Dermis lymphatic vessel endothelial cell (primary cell): Measurements from ENCODE around the gene RNF183. TPM values are rescaled to one million over a fixed set of nuclear protein-coding genes. Genes with fewer than 3 reads are reported as not detected.

ENCODE experiments used
- total RNA-seq: library from RNA; depleted of rRNA; stranded (reverse); fragments of >200 nt; gene quantifications from 2 replicates; pipeline ENCODE4 v1.2.1, GENCODE V29; 2014

Gene RNF183
- not detected in 2 replicates for total RNA-seq

DNA sequence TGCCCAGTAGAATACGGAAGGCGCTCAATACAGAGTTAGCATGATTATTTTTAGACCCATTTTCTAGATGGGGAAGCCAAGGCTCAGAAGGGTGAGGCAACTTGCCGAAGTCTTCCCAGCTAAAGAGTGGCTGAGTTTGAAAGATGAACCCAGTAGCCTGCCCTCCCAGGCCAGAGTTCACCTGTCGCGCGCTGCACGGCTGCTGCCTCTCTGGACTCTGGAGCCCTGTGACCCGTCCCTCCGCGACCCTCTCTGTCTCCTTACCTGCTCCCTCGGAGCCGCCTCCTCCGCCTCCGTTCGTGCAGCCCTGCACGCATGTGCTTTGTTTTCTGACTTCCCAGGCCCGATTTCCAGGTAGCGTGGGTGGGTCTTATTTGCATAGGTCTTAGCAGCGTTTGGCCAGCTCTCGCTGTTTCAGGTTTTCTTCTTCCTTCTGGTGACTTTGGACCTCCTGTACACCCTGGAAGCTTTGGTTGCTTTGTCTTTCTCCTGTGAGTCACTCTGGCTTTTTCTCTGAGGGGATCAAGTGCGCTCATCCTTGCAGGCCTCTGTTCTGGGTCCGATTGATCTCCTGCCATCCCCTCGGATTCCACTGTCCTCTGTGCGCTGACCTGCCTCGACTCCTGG is at the start of gene RNF183:
Gene RNF183, minus strand, starts transcription at position 585 of the 627 bp plus-strand sequence. CDS start 5,192 bp downstream, outside the sequence.

DNA sequence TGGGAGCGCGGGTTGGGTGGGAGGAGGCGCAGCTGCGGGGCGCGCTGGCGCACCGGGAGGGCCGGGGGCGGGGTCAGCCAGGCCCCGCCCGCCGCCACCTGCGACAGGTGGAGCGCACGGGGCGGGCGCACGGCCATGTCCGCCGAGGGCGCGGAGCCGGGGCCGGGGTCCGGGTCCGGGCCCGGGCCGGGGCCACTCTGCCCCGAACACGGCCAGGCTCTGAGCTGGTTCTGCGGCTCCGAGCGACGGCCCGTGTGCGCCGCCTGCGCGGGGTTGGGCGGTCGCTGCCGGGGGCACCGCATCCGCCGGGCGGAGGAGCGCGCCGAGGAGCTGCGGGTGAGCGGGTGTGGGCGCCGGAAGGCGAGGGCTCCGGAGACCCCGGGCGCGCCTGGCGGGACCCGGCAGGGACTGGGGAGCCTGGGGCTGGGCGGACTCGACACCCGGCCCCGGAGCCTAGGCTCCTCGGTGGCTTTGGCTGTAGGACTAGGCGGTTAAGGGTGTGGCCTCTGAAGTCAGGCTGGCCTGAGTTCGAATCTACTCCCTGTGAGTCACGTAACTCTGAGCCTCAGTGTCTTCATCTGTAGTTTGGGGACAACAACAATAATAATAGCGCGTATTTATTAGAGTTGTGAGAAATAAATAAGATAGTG is 46.4 kb upstream of the RNF183 start, which contains the start of gene BSPRY:
Gene BSPRY, plus strand, starts transcription at position 97 of the 650 bp plus-strand sequence. Its CDS starts 39 bp downstream, at position 136.

DNA sequence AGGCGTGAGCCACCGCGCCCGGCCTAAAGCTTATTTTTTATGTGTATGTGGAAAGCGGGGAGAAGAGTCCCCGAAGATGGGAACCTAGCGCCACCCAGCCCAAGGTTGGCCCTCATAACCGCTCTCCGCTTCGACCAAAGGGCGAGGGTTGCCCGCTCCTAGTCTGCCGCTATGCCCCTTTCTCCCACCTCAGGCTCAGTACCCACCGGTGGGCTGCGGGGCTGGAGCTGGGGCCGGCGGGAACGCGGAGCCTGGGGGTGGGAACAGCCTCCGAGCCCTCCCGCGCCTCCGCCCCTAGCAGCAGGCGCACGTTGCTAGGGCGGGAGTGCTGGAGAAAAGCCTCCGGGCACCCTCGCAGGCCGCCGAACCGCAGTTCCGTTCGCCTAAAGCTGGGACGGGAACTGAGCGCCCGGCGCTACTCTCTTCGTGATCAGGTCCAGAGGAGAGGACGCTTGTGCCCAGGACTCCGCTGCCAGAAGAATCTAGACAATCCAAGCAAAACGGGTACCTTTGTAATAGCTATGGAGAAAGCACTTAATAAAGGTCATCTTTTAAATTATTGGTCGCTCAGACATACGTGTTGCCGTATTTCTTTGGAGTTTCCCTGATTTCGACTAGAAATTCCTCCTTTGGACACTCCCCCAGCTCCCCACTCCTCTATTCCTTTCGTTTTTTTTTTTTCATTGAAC is 37.0 kb upstream of the RNF183 start, which contains the start of gene WDR31:
Gene WDR31, minus strand, starts transcription at position 265 of the 689 bp plus-strand sequence. CDS start 8,253 bp downstream, outside the sequence.

DNA sequence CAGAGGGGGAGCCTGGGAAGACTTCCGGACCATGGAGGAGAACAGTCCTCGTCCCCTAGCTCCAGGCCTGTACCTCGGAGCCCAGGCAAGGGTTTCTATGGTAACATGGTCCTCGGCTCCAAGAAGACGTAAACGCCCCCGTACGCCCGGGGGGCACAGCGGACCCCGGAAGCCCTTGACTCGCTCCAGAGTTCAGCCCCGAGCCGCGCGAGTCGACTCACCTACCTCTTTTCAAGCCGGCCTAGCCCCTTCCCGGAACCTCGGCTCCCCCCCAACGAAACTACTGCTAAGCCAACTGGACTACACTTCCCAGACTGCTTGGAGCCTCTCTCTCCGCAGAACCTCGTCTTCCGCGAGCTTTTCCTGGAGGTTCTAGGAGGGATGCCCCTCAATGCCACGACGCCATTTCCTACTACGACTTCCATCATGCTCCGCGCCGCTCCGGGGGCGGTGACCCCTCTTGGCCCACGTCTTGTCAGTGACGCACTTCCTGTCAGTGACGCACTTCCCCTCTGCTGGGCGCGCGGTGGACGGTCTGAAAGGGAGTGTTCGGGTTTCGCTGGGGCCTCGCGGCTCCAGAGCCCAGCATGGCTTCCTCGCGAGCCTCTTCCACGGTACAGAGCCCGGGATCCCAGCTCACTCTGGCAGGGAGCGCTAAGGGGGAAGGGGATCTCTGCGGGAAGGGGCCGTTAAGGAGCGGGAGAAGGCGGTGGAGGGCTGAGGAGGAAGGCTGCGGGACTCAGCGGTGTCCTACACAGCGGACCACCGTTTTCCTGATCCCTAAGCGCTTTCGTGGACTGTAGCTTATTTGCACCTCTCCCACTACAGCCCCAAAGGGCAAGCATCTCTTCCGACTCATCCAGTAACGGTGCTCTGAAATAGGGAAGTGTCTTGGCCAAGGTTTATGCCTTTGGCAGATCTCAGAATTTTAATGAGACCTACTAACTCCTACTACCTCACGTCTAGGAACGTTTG is 27.7 kb downstream of the RNF183 start, which contains the start of the genes CDC26 and PRPF4:
Gene CDC26, minus strand, starts transcription at position 416 of the 975 bp plus-strand sequence. CDS start 3,065 bp downstream, outside the sequence.
Gene PRPF4, plus strand, starts transcription at position 502 of the 975 bp plus-strand sequence. Its CDS starts 86 bp downstream, at position 588.

Other genes starting within 250 kb of the RNF183 start
- gene ZFP37, start 246.7 kb downstream of the RNF183 start, total RNA-seq: 0.65 and 1.4 TPM in 2 replicates
- gene SLC31A2, start 152.4 kb downstream of the RNF183 start, total RNA-seq: 4.5 and 7.6 TPM in 2 replicates
- gene FKBP15, start 82.1 kb downstream of the RNF183 start, total RNA-seq: 16.1 and 16.5 TPM in 2 replicates
- 12.6 and 13.2 TPM in 2 replicates for gene SLC31A1, start 81.8 kb downstream of the RNF183 start, total RNA-seq
- gene CDC26, start 27.8 kb downstream of the RNF183 start, total RNA-seq: 33.2 and 41.1 TPM in 2 replicates
- 14.8 and 21.7 TPM in 2 replicates for gene PRPF4, start 27.7 kb downstream of the RNF183 start, total RNA-seq
- gene WDR31, start 36.9 kb upstream of the RNF183 start, total RNA-seq: 0.52 and 0.54 TPM in 2 replicates
- gene BSPRY, start 46.2 kb upstream of the RNF183 start, total RNA-seq: not detected in 2 replicates
- gene HDHD3, start 73.6 kb upstream of the RNF183 start, total RNA-seq: 7.0 and 8.1 TPM in 2 replicates
- gene ALAD, start 97.9 kb upstream of the RNF183 start, total RNA-seq: 11.8 and 12.1 TPM in 2 replicates
- gene POLE3, start 107.3 kb upstream of the RNF183 start, total RNA-seq: 26.4 and 38.2 TPM in 2 replicates
- 0.34 and 0.43 TPM in 2 replicates for gene C9orf43, start 107.4 kb upstream of the RNF183 start, total RNA-seq
- 146 and 222 TPM in 2 replicates for gene RGS3, start 160.4 kb upstream of the RNF183 start, total RNA-seq